Endometrial microvascular endothelial cells (primary cell): Measurements from ENCODE around the gene CCDC57. TPM values are rescaled to one million over a fixed set of nuclear protein-coding genes. Genes with fewer than 3 reads are reported as not detected.

ENCODE experiments used
- in situ Hi-C: cut with HindIII; loops from 2 replicates; pipeline ENCODE4 v1.10.0; 2017; ENCODE audit warnings: low sequenced_read_pairs, low pct_unique_long_range_greater_than_20kb; ENCODE audit errors: inconsistent ontology term
- total RNA-seq: library from RNA; depleted of rRNA; stranded (reverse); fragments of >200 nt; gene quantifications from one replicate; pipeline ENCODE4 v1.2.3, GENCODE V29; 2015; ENCODE audit errors: inconsistent ontology term

Gene CCDC57
- total RNA-seq, 1 donor from 2014 or later, result 3.1 TPM

DNA sequence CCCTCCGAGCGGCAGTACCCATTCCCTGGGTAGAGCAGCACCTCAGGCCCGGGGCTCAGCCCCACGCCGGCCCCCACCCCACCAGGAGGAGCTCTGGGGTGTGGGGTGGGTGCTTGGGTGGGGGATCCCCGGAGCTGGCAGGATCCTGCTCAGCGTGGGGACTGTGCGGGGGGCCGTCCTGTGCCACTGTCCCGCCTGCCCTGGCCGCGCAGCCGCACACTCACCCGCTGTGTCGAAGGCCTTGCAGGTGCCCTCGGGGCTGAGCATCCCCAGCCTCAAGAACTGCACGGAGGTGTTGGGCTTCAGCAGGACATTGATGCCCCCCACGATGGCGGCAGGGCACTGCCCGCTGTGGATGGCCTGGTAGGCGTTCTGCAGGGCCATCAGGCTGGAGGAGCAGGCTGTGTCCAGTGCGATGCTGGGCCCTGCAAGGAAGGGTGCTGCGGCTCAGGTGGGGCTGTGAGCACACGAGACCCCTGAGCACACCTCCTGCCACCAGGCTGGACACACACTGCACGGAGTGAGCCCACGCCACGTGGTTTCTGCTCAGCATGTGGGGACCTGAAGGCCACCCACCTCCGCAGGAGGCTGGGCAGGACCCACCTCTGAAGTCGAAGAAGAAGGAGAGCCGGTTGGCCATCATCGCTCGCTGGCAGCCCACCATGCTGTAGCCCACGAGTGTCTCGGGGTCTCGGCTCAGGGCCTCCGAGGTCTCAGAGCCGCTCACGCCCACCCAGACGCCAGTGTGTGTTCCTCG, 119.5 kb downstream of the CCDC57 start:
- in situ Hi-C loops, result no loop called here

GRCh38 chr17:82092628-82092994, 120.0 kb downstream of the CCDC57 start:
- in situ Hi-C loops, result no loop called here

DNA sequence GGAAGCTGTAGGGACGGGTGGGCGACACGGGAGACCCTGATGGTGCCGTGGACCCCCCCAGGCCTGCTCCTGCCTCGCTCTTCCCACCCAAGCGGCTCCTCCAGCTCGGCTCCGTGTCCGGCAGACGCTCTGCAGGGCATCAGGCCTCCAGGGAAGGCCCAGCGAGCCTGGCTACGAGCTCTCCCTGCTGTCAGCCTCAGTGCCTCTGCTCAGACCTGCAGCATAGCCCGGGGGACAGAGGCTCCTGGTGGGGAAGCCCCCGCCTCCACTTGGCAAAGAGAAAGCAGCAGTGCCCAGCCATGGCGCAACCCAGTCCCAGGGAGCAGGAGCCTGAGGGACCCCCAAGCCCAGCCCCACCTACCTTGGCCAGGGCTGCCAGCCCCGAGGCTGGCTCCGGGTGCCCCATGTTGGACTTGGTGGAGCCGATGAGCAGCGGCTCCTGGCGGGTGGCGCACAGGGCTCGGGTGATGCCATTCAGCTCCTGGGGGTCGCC, 120.5 kb downstream of the CCDC57 start:
- in situ Hi-C loops, result no loop called here

DNA sequence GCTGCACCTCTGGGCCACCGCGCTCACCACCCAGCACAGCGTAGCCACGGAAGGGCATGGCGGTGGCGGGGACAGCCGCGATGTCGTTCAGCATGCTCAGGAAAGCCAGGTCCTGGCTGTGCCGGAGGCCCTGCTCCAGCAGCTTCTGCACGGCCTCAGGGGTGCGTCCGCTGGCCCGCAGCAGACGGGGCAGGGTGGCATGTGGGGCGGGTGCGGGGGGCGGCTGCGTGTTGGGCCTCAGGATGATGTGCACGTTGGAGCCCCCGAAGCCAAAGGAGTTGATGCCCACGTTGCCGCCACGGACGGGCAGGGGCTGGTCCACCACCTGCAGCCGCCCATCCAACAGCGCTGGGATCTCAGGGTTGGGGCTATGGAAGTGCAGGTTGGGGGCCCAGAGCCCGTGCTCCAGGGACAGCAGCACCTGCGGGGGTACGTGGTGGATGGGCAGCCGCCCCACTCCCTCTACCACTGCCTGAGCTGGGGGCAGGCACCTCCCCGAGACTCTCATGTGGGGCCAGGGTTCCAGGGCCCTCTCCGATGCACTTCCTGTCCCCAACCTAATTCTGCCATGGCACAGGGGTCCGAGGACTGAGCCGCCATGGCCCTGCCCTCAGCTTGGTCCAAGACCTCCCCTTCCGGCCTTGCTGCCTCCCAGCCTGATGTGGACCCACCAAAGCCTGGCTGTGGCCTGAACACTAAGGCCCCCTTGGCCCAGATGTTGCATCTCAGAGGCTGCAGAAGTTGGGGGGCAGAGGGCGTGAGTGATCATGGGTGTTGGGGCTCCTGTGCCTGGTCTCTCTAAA, 121.2 kb downstream of the CCDC57 start:
- in situ Hi-C loops, result no loop called here

DNA sequence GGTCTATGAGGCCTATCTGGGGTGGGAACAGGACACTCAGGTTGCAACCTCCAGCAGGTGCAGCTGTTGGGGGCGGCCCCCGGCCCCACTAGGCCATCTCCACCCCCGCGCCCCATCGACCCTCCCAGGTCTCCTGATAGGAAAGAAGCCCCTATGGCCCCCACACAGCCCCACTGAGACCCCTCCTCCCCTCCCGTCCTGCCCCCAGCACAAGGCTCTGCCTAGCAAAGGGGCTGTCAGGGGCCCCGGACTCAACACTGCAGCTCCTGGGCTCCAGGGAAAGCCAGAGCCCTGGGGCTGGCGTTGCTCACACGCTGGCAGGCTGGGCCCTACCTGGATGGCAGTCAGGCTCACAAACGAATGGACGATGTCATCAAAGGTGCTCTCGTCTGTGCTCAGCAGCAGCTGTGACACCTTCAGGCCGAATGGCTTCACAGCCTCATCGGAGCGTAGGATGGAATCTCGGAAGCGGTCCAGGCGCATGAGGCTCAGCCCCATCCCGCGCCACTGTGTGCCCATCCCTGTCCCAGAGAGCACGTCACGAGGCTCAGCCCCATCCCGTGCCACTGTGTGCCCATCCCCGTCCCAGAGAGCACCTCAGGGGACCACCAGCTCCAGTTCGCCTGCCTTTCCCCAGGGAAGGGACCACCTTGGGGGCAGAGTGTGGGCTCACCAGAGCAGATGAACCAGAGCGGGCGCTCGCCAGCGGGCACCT, 121.9 kb downstream of the CCDC57 start:
- in situ Hi-C loops, result no loop called here

DNA sequence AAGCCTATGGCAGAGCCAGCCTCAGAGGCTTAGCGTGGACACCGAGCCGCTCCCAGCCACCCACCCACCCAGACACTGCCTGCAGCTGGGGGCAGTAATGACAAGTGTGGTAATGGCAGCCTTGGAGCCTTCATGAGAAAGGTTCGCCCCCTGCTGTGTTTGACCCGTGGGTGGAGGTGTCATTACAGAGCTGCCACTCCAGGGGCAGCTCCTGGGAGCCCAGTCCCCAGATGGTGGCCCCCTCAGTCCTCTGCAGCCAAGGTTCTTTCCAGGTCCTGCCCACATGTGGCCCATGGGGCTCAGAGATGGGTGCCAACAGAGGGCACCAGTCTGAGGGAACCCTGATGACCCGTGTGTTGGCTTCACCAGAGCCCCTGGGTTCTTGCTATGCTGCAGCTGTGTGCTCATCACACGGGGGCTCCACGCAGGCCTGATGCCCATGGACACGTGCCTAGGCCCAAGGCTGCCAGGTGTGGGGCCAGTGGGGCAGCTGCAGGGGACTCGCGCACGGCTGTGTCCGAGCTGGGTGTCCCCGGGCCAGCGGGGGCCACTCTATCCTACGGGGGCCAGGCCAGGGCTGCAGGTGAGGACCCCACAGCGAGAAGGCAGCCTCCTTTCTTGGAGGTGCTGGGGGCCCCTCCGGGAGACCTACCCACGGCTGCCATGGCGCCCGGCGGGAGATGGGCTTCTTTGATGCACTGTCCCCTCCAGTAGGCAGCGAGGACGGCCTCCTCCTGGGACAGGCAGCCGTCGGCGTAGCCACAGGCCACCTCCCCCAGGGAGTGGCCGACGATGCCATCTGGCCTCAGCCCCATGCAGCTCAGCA, 122.7 kb downstream of the CCDC57 start:
- in situ Hi-C loops, result no loop called here

GRCh38 chr17:82088838-82089722, 123.6 kb downstream of the CCDC57 start:
- in situ Hi-C loops, result no loop called here

DNA sequence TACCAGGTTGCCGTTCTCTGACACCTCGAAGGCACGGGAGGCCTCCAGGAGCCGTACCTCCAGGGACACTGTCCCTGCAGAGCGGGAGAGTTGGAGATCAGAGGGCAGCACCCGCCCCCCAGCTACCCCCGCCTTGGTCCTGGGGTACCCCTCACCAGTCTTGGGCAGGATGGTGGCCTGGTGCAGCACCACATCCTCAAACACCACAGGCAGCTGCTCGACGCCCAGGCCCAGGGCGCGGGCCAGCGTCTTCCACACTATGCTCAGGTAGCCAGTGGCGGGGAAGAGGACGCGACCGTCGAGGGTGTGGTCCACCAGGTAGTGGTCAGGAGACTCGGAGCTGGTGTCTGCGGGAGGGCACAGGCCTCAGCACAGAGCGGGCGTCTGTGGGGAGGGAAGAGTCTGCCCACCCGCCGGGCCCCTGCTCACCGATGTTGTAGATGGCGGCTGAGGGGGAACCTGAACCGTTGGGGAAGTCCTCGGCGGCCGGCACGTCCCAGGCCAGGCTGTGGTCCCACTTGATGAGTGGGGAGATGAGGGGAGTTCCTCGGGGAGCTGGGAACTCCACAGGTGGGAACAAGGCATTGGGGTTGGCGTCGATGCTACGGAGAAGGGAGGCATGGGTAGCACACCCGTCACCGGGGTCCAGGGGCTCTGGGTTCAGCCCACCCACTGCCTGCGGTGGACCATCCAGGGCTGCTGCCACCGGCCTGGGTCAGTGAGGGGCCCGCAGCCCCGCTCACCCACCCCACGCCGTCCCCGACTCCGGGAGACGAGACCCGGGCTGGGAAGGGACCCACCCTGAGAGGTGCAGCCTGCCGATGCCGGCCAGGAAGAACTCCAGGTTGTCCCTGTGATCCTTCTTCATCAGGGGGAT, 124.4 kb downstream of the CCDC57 start:
- in situ Hi-C loops, result no loop called here

DNA sequence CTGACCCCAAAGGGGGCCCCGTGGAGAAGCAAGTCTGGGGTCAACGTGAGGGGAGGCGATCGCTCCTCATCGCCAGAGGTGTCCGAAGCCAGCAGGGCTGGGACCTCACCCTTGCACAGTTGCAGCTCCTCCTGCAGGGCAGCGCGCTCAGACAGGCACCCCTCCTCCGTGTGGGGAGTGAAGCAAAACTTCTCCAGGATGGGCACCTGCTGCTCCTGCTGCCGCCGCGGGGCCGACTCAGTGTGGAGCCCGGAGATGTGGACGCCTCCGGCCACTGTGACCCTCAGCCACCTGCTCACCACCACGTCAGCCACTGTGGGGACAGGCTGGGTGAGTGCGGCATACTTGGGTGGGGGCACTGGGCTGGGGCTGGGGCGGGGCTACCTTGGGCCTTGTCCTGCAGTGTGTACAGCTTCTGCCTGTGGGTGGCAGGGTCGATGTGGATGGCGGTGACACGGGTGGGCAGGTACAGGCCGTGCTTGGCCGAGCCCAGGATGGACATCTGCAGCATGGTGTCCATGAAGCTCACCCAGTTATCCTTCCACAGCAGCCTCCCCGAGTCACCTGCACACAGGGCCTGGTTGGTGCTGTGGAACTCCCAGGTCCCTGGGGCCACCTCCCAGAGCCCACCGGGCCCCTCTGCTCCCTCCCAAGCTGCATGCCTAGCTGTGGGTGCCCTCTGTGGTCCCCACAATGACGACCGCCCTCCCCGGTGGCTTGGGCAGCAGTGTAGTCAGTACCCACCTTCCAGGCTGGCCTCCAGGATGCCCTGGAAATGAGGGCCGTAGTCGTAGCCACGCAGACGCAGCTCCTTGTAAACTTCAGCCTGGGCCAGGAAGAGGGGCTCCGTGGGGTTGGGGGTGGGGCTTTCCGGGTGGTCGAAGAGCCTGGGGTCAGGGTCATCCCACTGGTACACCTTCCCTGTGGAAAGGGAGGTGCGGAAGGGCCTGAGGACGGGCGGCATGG, 125.4 kb downstream of the CCDC57 start:
- in situ Hi-C loops, result no loop called here

DNA sequence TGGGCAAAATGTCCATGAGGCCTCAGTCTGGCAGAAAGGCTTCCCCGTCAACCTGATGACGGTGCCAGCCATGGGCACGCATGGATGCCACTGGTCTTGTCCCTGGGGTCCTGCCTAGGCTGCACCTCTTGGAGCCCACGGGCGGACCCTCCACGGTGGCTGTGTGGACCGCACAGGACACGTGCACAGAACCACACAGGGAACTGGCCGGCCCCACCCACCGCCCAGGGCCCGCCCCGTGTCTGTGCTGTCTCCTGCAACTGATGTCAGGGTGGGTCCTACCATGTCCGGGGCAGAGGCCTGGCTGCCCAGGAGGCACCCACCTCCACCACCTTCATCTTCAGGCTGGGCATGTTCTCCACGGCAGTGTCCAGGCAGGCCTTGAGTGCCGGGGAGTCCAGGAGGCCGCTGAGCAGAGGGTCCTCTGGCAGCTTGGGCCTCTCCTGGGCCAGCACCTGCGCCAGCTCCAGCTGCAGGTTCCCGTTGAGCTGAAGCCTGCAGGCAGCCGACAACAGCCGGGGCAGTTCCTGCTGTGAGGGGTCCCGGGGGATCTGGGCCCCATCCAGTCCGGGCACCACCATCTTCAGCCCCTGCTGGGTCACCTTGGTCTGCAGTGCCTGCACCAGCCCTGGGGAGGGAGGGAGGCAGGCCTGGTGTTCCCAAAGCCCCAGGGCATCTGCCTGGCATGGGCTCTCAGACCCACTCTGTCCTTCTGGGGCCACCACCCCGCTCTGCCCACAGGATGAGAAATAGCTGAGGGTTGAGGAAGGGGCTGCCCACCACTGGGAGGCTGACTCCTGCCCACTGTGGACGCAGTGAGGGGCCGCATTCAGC, 126.5 kb downstream of the CCDC57 start:
- in situ Hi-C loops, result no loop called here

DNA sequence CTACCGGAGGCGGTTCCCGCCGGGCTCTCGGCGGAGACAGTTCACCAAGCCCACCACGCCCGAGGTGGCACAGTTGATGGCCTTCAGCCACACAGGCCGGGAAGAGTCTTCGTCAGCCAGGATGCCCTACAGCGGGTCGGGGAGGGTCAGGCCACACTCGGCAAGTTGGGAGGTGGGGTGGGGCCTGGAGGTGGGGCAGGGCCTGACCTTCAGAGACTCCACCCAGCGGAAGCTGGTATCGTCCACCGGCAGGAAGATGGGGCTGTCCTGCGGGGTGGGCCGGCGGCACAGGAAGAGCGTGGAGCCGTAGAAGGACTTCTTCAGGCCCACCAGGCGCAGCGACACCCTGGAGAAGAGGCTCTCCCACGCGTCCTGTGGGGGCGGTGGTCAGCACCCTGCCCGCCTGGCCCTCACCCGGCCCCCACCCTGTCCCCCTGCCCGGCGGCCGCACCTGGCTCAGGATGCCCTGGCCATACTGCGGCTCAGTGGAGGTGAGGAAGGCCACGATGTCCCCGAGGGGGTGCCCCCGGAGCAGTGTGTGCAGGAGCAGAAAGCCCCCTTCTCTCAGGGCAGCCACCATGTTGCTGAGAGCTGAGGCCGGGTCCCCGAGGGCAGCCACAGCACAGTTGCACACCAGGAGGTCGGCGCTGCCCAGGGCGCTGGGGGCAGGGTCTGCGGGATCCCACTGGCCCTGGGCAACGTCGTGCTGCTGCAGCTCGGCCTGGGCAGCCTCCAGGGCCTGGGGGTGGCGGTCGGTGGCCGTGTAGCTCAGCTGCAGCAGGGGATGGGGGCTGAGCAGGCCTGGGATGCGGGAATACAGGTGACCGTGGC, 127.4 kb downstream of the CCDC57 start:
- in situ Hi-C loops, result no loop called here

GRCh38 chr17:82084373-82085030, 128.1 kb downstream of the CCDC57 start:
- in situ Hi-C loops, result no loop called here

- in situ Hi-C loops, result no loop called here
Observed at GRCh38 chr17:82083533-82084359, 128.9 kb downstream of the CCDC57 start.
